ENCODE results near the gene MRPL43. TPM values are rescaled to one million over a fixed set of nuclear protein-coding genes. Genes with fewer than 3 reads are reported as not detected.
A peak's percentile ranks its signal among the peaks of the same experiment; 100 is the strongest.

The MRPL43 gene
- total and polyA plus RNA-seq, 9 donors, result 56.6 to 126 (median 83.3) TPM

DNA sequence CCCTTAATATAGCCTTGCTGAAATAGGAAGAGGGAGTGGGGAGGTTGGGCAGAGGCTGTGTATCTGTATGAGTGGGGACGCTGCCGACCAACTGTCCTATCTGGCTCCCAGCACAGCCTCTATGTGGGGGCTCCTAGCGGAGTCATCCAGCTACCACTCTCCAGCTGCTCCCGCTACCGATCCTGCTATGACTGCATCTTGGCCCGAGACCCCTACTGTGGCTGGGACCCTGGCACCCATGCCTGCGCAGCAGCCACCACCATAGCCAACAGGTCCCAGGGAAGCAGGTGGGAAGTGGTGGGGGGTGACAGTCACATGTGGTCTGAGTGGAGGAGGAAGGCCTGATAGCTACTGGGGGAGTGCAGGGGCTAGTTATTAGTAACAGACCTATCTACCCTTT, 6.6 kb downstream of the MRPL43 start:
- intact Hi-C loops (cut with DNase I), result no loop called here
- peak in 2 of 5 donors; percentile 4 to 26 for DNase-seq
- no peaks in the 10 kb centered on the region for H3K27me3 ChIP-seq
- 77 to 91% (median 86%) methylated on average over 7 of the region's 7 CpGs for WGBS, 3 donors
- no peaks in the 10 kb centered on the region for H3K9me3 ChIP-seq
- no peaks in the 10 kb centered on the region for H3K36me3 ChIP-seq
- TF ChIP-seq CTCF (IDR thresholded peaks at IDR 0.05) (no peak), POLR2A (IDR thresholded peaks at IDR 0.05) (no peak), EP300 (IDR thresholded peaks at IDR 0.05) (no peak)
- no peak overlapping the region for H3K27ac ChIP-seq
- no peak overlapping the region for H3K4me3 ChIP-seq
- no peaks in the 10 kb centered on the region for H3K4me1 ChIP-seq (ENCODE audit: insufficient read depth)

DNA sequence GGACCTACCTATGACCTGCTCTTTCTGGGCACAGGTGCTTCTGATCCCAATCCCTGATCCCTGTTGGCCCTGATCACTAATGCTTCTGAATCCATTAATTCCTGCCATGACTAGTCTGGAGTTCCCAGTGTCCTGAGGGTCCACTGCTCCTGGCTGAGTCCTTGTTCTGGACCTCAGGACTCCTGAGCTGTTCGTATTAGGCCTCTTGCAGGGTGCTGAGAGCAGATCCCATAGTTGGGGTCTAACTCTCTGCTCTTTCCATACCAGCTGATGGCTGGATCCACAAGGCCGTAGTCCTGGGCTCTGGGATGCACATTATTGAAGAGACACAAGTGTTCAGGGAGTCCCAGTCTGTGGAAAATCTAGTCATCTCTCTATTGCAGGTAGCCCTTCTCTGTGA, 7.0 kb downstream of the MRPL43 start:
- Histone ChIP-seq H3K4me3 (no peak overlapping the region), H3K27ac (no peak overlapping the region), H3K36me3 (no peaks in the 10 kb centered on the region), H3K4me1 (ENCODE audit: insufficient read depth) (no peaks in the 10 kb centered on the region), H3K9me3 (no peaks in the 10 kb centered on the region), H3K27me3 (no peaks in the 10 kb centered on the region)
- intact Hi-C loops (cut with DNase I), result no loop called here
- peak in 1 of 5 donors; percentile 11 for DNase-seq
- TF ChIP-seq EP300 (IDR thresholded peaks at IDR 0.05) (no peak), POLR2A (IDR thresholded peaks at IDR 0.05) (no peak), CTCF (IDR thresholded peaks at IDR 0.05) (no peak)
- 84 to 87% (median 85%) methylated on average over 2 of the region's 2 CpGs for WGBS, 3 donors

DNA sequence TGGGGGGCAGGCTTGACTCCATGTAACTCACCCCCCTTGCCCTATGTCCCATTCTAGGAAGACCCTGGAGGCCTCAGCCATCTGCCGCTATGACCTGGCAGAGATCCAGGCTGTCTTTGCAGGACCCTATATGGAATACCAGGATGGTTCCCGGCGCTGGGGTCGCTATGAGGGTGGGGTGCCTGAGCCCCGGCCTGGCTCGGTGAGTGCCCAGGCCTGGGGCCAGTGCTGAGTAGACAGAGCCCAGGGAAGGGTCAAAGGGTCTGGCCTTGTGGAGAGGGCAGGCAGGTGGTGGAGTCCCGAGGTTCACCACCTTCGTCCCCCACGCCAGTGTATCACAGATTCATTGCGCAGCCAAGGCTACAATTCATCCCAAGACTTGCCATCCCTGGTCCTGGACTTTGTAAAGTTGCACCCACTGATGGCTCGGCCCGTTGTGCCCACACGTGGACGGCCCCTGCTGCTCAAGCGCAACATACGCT, 7.5 kb downstream of the MRPL43 start:
- H3K36me3 ChIP-seq, result no peaks in the 10 kb centered on the region
- intact Hi-C loops (cut with DNase I), result no loop called here
- no peaks in the 10 kb centered on the region for H3K9me3 ChIP-seq
- no peak overlapping the region for H3K4me3 ChIP-seq
- H3K4me1 ChIP-seq (ENCODE audit: insufficient read depth), result no peaks in the 10 kb centered on the region
- DNase-seq, result peak in 1 of 5 donors; percentile 37
- TF ChIP-seq POLR2A (IDR thresholded peaks at IDR 0.05), result no peak
- no peak for TF ChIP-seq CTCF (IDR thresholded peaks at IDR 0.05)
- no peaks in the 10 kb centered on the region for H3K27me3 ChIP-seq
- WGBS, 3 donors, result 87 to 92% (median 91%) methylated on average over 16 of the region's 16 CpGs
- H3K27ac ChIP-seq, result no peak overlapping the region

GRCh38 chr10:100978901-100979195, 8.4 kb downstream of the MRPL43 start:
- peak in 1 of 5 donors; percentile 24 for DNase-seq
- Histone ChIP-seq H3K4me3 (no peak overlapping the region), H3K4me1 (ENCODE audit: insufficient read depth) (no peaks in the 10 kb centered on the region), H3K27ac (no peak overlapping the region), H3K27me3 (no peaks in the 10 kb centered on the region), H3K9me3 (no peaks in the 10 kb centered on the region), H3K36me3 (no peaks in the 10 kb centered on the region)
- TF ChIP-seq EP300 (IDR thresholded peaks at IDR 0.05) (no peak), POLR2A (IDR thresholded peaks at IDR 0.05) (no peak), CTCF (IDR thresholded peaks at IDR 0.05) (no peak)
- WGBS, 3 donors, result 70 to 78% (median 75%) methylated on average over 10 of the region's 10 CpGs
- intact Hi-C loops (cut with DNase I), result no loop called here

Measured in ovary (tissue), 9 donors.